Measurements from ENCODE around the gene MYH15. TPM values are rescaled to one million over a fixed set of nuclear protein-coding genes. Genes with fewer than 3 reads are reported as not detected.

The MYH15 gene
- total and polyA plus RNA-seq, 7 donors = 0.01 to 0.67 (median 0.08) TPM

DNA sequence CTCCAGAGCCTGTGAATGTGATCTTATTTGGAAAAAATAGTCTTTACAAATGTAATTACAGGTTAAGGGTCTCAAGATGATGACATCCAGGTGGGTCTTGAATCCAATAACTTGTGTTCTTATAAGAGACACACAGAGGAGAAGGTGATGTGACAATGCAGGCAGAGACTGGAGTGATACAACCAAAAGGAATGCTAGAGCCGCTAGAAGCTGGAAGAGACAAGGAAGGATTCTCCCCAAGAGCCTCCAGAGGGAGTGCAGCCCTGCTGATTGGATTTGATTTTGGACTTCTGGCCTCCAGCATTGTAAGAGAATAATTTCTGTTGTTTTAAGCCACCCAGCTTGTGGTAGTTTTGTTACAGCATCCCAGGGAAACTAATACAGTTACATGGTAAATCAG, 9.7 kb downstream of the MYH15 start:
- DNase-seq = no peak
- no peaks in the 10 kb centered on the region for H3K4me1 ChIP-seq
- ATAC-seq = no peak
- no peak for TF ChIP-seq CTCF (IDR thresholded peaks at IDR 0.05)
- H3K36me3 ChIP-seq (ENCODE audit: insufficient read depth in 1 of 2, low read depth in 1 of 2) = no peaks in the 10 kb centered on the region
- no peak overlapping the region for H3K27ac ChIP-seq
- H3K27me3 ChIP-seq (ENCODE audit: insufficient read depth in 3 of 3, low read length in 2 of 3) = no peaks in the 10 kb centered on the region
- no peaks in the 10 kb centered on the region for H3K9me3 ChIP-seq
- H3K4me3 ChIP-seq = no peak overlapping the region
- 86% methylated on average over 1 of the region's 1 CpG for WGBS, 3 donors
- intact Hi-C loops (cut with DNase I) = no loop called here

DNA sequence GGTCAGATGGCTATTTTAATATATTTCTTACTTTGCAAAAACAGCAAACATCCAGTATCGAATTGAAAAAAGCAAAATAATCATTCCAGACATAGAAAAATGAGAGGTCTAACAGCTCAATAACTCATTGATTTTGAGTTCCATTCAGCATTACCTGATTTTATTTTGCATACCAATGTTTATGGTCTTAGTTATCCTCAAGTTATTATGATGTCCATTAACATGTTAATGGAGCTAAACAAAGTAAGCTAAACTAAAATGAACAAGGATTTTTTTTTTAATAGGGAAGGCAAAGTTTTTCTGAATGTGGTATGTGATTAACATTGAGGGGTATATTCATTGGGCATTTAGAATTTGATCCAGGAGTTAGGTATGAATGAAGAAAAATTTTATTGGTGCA, 13.1 kb downstream of the MYH15 start:
- Histone ChIP-seq H3K4me1 (no peaks in the 10 kb centered on the region), H3K36me3 (ENCODE audit: insufficient read depth in 1 of 2, low read depth in 1 of 2) (no peaks in the 10 kb centered on the region), H3K4me3 (no peak overlapping the region), H3K27me3 (ENCODE audit: insufficient read depth in 3 of 3, low read length in 2 of 3) (no peaks in the 10 kb centered on the region), H3K27ac (no peak overlapping the region), H3K9me3 (no peaks in the 10 kb centered on the region)
- DNase-seq (no peak), ATAC-seq (no peak)
- TF ChIP-seq CTCF (IDR thresholded peaks at IDR 0.05) = no peak
- intact Hi-C loops (cut with DNase I) = no loop called here
- 89 to 98% (median 93%) methylated on average over 1 of the region's 1 CpG for WGBS, 3 donors

DNA sequence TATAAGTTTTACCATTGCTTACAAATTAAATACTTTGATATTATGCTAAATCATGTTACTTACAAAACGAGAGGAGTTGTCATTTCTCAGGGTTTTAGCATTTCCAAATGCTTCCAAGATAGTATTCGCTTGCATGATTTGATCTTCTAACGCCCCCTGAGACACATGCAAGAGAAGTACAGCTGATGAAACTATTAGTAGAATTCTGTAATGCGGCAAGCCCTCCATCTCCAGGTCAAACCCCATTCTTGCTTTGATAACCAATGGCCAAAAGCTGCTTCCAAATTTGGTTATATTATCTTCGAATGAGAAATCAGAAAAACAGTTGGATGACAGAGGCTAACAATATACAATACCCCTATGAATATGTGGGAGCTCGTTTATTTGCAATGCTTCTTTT, 14.7 kb downstream of the MYH15 start:
- Histone ChIP-seq H3K36me3 (ENCODE audit: insufficient read depth in 1 of 2, low read depth in 1 of 2) (no peaks in the 10 kb centered on the region), H3K4me3 (no peak overlapping the region), H3K27me3 (ENCODE audit: insufficient read depth in 3 of 3, low read length in 2 of 3) (no peaks in the 10 kb centered on the region), H3K27ac (no peak overlapping the region), H3K9me3 (no peaks in the 10 kb centered on the region), H3K4me1 (no peaks in the 10 kb centered on the region)
- 75 to 82% (median 79%) methylated on average over 6 of the region's 6 CpGs for WGBS, 3 donors
- ATAC-seq (no peak), DNase-seq (no peak)
- no peak for TF ChIP-seq CTCF (IDR thresholded peaks at IDR 0.05)
- intact Hi-C loops (cut with DNase I) = no loop called here

DNA sequence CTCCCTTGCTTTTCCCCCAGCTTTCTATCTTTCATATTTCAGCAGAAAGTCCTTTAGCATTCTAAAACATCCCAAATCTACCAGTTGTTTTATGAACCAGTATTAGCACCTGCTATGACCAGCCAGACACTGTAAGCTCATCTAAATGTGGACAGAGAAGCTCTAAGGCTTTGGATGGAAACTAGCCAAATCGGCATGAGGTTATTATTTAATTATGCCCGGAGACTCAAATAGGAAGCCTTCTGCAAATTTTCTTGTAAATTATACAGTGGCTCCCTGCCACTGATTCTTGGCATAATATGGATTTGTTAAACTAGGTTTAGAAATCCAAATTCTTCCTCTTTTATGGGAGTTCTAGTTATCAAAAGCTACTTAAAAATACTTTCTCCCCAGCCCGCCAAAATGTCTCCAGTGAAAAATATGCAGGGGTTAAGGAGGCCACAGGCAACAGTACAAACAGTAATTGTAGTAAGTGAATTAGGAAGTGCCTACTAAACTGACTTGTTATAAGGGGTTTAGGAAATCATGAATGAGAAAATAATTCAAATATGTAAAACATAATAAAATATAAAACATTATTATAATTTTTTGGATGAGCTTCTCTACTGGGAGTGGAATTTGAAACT, 15.4 kb downstream of the MYH15 start:
- Histone ChIP-seq H3K27me3 (ENCODE audit: insufficient read depth in 3 of 3, low read length in 2 of 3) (no peaks in the 10 kb centered on the region), H3K4me1 (no peaks in the 10 kb centered on the region), H3K4me3 (no peak overlapping the region), H3K36me3 (ENCODE audit: insufficient read depth in 1 of 2, low read depth in 1 of 2) (no peaks in the 10 kb centered on the region), H3K27ac (no peak overlapping the region), H3K9me3 (no peaks in the 10 kb centered on the region)
- no peak for ATAC-seq
- no peak for TF ChIP-seq CTCF (IDR thresholded peaks at IDR 0.05)
- intact Hi-C loops (cut with DNase I) = loop anchor here in 1 of 2 donors (5.0 kb wide), 1 partner anchor 417 kb away; no protein-coding TSS in a partner anchor
- DNase-seq = no peak
- WGBS, 3 donors = 16 to 27% (median 23%) methylated on average over 3 of the region's 3 CpGs

DNA sequence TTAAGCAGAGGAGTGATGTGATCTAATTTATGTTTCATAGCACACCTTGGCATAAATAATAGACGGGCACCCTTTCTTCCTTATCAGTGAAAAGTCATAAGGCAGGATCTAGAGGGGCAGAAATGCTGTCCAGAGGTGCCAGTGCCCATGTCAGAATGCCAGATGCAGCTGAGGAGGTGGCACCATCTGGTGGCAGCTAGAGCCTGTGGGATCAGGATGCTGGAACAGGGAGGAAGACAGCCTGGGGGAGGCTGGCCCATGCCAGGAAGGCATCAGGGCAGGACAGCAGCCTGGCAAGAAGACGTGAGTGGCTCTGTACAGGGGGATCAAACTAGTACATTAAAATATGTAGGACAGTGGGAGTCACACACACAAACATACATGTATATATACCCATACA, 16.5 kb downstream of the MYH15 start:
- Histone ChIP-seq H3K4me1 (no peaks in the 10 kb centered on the region), H3K27me3 (ENCODE audit: insufficient read depth in 3 of 3, low read length in 2 of 3) (no peaks in the 10 kb centered on the region), H3K4me3 (no peak overlapping the region), H3K36me3 (ENCODE audit: insufficient read depth in 1 of 2, low read depth in 1 of 2) (no peaks in the 10 kb centered on the region), H3K9me3 (no peaks in the 10 kb centered on the region), H3K27ac (no peak overlapping the region)
- 55 to 82% (median 69%) methylated on average over 2 of the region's 2 CpGs for WGBS, 3 donors
- TF ChIP-seq CTCF (IDR thresholded peaks at IDR 0.05) = no peak
- ATAC-seq (no peak), DNase-seq (no peak)
- intact Hi-C loops (cut with DNase I) = loop anchor here in 1 of 2 donors (5.0 kb wide), 1 partner anchor 418 kb away; no protein-coding TSS in a partner anchor

All from psoas muscle (tissue), 8 donors.